Measurements from ENCODE around the gene TIMM50. TPM values are rescaled to one million over a fixed set of nuclear protein-coding genes. Genes with fewer than 3 reads are reported as not detected.

TIMM50 gene
- total and polyA plus RNA-seq, 2 of the 13 experiments (the other 11 are each of a cell fraction or from before 2014, with no cell fraction given): 91.1 to 92.5 TPM

DNA sequence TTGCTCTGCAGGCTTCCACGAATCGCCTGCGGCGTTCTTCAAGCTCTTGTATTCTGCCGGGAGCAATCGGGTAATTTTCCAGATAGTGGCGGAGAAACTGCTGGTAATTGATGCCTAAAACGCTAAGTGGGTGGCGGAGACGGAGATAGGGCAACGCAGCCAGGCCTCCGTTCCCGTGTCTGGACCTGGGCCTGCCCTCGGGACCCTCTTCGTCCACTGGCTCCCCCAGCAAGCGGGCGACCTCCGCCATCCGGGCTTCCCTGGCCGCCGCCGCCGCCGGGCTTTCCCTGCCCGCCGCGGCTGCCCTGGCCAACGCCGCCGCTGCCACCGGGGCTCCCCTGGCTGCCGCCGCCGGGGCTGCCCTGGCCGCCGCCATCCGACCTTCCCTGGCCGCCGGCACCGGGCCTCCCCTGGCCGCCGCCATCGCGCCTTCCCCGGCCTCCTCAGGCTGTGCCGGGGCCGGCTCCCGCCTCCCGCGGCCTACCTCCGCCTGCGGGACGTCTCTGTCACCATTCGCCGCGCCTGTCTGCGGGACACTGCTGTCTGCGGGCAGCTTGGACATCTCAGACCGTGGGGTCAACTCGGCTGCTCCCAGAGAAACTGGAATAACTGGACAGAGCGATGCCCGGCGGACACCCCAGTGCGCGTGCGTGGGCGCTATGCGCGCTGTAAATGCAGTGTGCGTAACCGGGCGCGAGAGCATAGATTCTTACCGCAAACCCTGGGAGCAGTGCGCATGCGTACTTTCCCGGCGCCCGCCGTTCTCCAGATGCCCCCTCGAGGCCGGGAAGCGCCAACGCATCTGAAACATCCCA lies 59.1 kb downstream of the TIMM50 start, which contains the start of gene EID2:
TSS of gene EID2 (minus strand) at position 644 of the 815 bp plus-strand sequence. CDS start at position 562, 82 bp downstream.
- CTCF ChIA-PET (ENCODE audit: low intra/inter-chr PET ratio, low total read pairs): interaction anchor here (0.5 to 0.6 kb wide), 2 partner anchors 42 to 65 kb away, joined by 3 read pairs; no protein-coding TSS in a partner anchor
- Histone ChIP-seq H3K4me2 (ENCODE audit: low read depth, low read length) (peak within 1 kb of the TSS; percentile 86), H3K79me2 (ENCODE audit: insufficient read depth, low read length) (peaks cover 15% of the 10 kb centered on the region), H3K27me3 (ENCODE audit: control insufficient read depth in 1 of 2, insufficient read depth in 2 of 2, low read length in 2 of 2) (peaks cover 0 to 5% of the 10 kb centered on the region in 2 experiments; a peak in 2 of 5 replicates), H3K4me3 (replicated peaks in 1 of 3; ENCODE audit: insufficient read depth in 1 of 3, low read depth in 2 of 3, low read length in 3 of 3) (peak within 1 kb of the TSS; percentile 74 to 96 (median 84)), H3K9me3 (ENCODE audit: low read length) (no peaks in the 10 kb centered on the region), H3K4me1 (ENCODE audit: insufficient read depth, low read length) (peaks cover 34% of the 10 kb centered on the region), H3K9ac (ENCODE audit: insufficient read depth, low read depth, low read length) (peak within 1 kb of the TSS; percentile 87), H4K20me1 (ENCODE audit: insufficient read depth, low read length) (no peaks in the 10 kb centered on the region), H2AFZ (ENCODE audit: low read length) (peak within 1 kb of the TSS; percentile 58), H3K36me3 (replicated peaks in 1 of 2; ENCODE audit: control insufficient read depth in 1 of 2, insufficient read depth in 2 of 2, low read length in 2 of 2) (no peaks in the 10 kb centered on the region), H3K27ac (ENCODE audit: extremely low read length, insufficient read depth, low read length) (peak within 1 kb of the TSS; percentile 83)
- in situ Hi-C loops (cut with HindIII; ENCODE audit: extremely low pct_ligation_motif_present, low pct_unique_long_range_greater_than_20kb) (no loop called here), intact Hi-C loops (cut with micrococcal nuclease; ENCODE audit: unreplicated experiment) (loop anchor here (10.0 kb wide), 1 partner anchor 125 kb away; the partner anchor contains the start of gene PLEKHG2)
- ATAC-seq: peak; percentile 95
- WGBS (ENCODE audit: low lambda C conversion rate): 3% methylated on average over 17 of the region's 84 CpGs
- BruUV-seq (replicated peaks): TSS peak; percentile 85
- DNase-seq (ENCODE audit: low spot score): peak; percentile 83
- POLR2A ChIA-PET: interaction anchor here (0.8 to 1.5 kb wide), 4 partner anchors 59 to 141 kb away, joined by 3 to 9 read pairs (median 4); partner anchors contain the start of genes RPS16 and TIMM50
- peak; percentile 82 for FAIRE-seq
- TF ChIP-seq SOX5 (CRISPR knock-in tag; IDR thresholded peaks at IDR 0.05; ENCODE audit: borderline replicate concordance) (no peak), ASH2L (IDR thresholded peaks at IDR 0.05; ENCODE audit: insufficient read length, low read depth, low read length) (peak; percentile 65), MED13 (CRISPR knock-in tag; IDR thresholded peaks at IDR 0.05) (0 out of 2 replicates have a peak, but pooled peaks have one; percentile 27), ZNF383 (CRISPR knock-in tag; IDR thresholded peaks at IDR 0.05; ENCODE audit: borderline replicate concordance) (no peak), TEAD3 (CRISPR knock-in tag; optimal IDR thresholded peaks at IDR 0.05; ENCODE audit: borderline replicate concordance) (peak; percentile 79), ERF (CRISPR knock-in tag; IDR thresholded peaks at IDR 0.05) (peak; percentile 57; the same call in 1 of the 2 replicates), MZF1 (CRISPR knock-in tag; IDR thresholded peaks at IDR 0.05; ENCODE audit: borderline replicate concordance) (no peak), HNRNPLL (IDR thresholded peaks at IDR 0.05; ENCODE audit: low read depth, low read length, poor library complexity, severe bottlenecking) (peak; percentile 99), ZNF101 (CRISPR knock-in tag; IDR thresholded peaks at IDR 0.05; ENCODE audit: borderline replicate concordance, low read depth) (no peak), HNF4G (IDR thresholded peaks at IDR 0.05; ENCODE audit: borderline replicate concordance, low read depth, low read length) (no peak), HNF4G (CRISPR knock-in tag; IDR thresholded peaks at IDR 0.05; ENCODE audit: borderline replicate concordance, low read depth) (0 out of 2 replicates have a peak, but pooled peaks have one; percentile 13), PAF1 (CRISPR knock-in tag; IDR thresholded peaks at IDR 0.05) (no peak), SOX6 (IDR thresholded peaks at IDR 0.05) (no peak), SOX6 (CRISPR knock-in tag; IDR thresholded peaks at IDR 0.05) (peak; percentile 43; the same call in 1 of the 2 replicates), CCDC6 (CRISPR knock-in tag; IDR thresholded peaks at IDR 0.05) (no peak), ZNF3 (CRISPR knock-in tag; IDR thresholded peaks at IDR 0.05) (no peak), ZNF766 (CRISPR knock-in tag; IDR thresholded peaks at IDR 0.05; ENCODE audit: borderline replicate concordance) (peak; percentile 75; the same call in 1 of the 2 replicates)
- TF ChIP-seq, protein P1, sequence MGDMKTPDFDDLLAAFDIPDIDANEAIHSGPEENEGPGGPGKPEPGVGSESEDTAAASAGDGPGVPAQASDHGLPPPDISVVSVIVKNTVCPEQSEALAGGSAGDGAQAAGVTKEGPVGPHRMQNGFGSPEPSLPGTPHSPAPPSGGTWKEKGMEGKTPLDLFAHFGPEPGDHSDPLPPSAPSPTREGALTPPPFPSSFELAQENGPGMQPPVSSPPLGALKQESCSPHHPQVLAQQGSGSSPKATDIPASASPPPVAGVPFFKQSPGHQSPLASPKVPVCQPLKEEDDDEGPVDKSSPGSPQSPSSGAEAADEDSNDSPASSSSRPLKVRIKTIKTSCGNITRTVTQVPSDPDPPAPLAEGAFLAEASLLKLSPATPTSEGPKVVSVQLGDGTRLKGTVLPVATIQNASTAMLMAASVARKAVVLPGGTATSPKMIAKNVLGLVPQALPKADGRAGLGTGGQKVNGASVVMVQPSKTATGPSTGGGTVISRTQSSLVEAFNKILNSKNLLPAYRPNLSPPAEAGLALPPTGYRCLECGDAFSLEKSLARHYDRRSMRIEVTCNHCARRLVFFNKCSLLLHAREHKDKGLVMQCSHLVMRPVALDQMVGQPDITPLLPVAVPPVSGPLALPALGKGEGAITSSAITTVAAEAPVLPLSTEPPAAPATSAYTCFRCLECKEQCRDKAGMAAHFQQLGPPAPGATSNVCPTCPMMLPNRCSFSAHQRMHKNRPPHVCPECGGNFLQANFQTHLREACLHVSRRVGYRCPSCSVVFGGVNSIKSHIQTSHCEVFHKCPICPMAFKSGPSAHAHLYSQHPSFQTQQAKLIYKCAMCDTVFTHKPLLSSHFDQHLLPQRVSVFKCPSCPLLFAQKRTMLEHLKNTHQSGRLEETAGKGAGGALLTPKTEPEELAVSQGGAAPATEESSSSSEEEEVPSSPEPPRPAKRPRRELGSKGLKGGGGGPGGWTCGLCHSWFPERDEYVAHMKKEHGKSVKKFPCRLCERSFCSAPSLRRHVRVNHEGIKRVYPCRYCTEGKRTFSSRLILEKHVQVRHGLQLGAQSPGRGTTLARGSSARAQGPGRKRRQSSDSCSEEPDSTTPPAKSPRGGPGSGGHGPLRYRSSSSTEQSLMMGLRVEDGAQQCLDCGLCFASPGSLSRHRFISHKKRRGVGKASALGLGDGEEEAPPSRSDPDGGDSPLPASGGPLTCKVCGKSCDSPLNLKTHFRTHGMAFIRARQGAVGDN (CRISPR knock-in tag; IDR thresholded peaks at IDR 0.05): peak; percentile 86
- TF ChIP-seq, protein P2, sequence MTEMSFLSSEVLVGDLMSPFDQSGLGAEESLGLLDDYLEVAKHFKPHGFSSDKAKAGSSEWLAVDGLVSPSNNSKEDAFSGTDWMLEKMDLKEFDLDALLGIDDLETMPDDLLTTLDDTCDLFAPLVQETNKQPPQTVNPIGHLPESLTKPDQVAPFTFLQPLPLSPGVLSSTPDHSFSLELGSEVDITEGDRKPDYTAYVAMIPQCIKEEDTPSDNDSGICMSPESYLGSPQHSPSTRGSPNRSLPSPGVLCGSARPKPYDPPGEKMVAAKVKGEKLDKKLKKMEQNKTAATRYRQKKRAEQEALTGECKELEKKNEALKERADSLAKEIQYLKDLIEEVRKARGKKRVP (CRISPR knock-in tag; IDR thresholded peaks at IDR 0.05): no peak

All from HepG2 (cell line).